ENCODE data around the gene TXNDC5.
"Not testable (repeated sequence)": the region's sequence is repeated elsewhere in the genome, so short reads cannot be mapped to it uniquely, and the experiment has no call there.

Gene TXNDC5

DNA sequence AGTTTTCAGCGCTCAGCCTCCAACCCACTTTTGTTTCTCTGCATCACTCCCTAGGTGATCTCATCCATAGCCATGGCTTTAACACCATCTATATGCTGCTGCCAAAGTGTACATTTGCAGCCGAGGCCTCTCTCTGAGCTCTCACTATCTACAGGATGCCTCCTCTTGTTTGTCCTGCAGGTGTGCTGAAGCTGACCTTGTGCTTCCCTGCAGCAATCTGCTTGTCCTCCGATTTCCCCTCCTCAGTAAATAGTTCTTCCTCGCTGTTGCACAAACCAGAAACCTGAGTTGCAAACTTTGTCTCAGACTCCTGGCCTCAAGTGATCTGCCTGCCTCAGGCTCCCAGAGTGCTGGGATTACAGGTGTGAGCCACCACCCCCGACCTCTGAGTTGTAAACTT lies 3.7 kb upstream of the TXNDC5 start:
- DNase-seq (ENCODE audit: low read depth) = no peak

DNA sequence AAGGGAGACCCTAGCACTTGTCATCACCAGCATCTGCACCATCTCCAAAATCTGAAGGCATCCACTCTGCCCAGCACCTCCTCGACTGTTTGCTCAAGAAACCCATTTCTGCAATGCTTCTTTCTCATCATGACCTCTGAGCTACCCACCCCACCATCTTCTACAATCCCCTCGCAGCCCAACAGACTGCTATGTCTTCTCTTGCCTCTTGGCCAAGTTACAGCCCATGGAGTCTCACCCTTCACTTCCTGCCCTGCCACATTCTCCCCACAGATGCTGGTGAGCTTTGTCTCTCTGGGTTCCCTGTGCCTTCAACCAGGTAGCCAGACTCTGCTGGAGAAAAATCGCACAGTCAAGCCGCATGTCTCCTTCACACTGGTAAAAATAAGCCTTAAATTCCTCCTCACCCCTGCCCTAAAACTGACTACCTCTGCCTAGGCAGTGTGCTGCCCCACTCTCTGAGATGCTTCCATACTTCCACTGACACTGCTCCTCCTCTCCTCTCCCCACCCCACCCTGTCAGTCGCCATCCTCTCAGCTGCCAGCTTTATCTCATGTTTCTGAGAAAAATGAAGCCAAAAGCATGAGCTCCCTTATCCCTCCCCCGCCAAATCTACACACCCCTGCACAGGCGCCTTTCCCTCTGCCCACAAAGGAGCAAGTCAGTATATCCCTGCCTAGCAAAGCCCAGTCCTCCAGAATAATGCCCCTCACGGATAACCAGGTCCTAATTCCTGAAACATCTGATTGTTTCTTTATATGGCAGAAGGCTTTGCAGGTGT lies 2.3 kb upstream of the TXNDC5 start:
- DNase-seq (ENCODE audit: low read depth) = no peak

DNA sequence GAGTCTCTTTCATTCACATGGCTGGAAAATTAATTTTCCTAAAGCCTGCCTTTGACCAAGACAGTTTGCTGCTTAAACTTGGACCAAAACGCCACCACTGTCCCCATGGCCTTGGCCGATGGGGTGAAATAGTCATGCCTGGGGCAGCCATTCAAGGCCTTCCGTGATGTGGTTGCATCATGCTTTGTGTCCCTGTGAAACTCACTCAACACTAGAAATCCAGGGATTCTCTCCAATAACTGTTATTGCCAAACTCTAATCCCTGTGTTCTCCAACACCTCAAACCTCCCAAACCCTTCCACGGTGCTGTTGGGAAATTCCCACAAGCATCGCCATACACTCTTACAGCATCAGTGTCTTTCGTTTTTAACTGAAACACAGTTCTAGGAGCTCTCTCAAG lies 1.4 kb upstream of the TXNDC5 start:
- no peak for DNase-seq (ENCODE audit: low read depth)

DNA sequence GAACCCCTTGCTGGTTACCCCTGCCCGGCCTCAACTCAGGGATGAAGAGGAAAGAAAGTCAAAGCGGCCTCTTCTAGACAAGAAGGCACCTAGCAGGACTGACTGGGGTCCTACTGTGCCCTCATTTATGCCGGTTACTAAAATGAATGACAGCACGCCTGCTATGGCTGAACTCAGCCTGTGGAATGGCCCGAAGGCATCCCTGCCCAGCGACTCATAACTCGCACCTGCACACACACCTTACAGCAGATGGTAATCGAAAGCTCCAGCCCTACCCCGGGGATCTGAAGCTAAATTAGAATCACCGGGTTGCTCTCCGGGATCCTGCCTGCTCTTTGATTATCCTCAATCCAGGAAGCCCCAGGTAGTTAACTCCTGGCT lies 747 bp upstream of the TXNDC5 start:
- no peak for DNase-seq (ENCODE audit: low read depth)

DNA sequence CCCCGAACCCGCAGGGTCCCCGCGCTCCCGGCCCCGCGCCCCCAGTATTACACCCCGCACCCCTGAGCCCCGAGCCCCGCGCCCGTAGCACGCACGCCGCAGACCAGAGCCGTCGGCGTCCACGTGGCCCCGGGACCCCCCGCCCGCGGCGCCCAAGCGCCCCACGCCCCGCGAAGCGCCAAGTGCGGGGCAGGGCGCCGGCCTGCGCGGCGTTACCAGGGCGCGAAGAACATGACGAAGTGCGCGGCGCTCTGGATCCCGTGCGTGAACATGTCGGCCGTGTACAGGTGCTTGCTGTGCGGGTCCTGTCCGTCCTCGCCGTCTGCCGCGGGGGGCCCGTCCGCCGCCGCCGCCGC lies 312 bp downstream of the TXNDC5 start:
- no peak for DNase-seq (ENCODE audit: low read depth)

DNA sequence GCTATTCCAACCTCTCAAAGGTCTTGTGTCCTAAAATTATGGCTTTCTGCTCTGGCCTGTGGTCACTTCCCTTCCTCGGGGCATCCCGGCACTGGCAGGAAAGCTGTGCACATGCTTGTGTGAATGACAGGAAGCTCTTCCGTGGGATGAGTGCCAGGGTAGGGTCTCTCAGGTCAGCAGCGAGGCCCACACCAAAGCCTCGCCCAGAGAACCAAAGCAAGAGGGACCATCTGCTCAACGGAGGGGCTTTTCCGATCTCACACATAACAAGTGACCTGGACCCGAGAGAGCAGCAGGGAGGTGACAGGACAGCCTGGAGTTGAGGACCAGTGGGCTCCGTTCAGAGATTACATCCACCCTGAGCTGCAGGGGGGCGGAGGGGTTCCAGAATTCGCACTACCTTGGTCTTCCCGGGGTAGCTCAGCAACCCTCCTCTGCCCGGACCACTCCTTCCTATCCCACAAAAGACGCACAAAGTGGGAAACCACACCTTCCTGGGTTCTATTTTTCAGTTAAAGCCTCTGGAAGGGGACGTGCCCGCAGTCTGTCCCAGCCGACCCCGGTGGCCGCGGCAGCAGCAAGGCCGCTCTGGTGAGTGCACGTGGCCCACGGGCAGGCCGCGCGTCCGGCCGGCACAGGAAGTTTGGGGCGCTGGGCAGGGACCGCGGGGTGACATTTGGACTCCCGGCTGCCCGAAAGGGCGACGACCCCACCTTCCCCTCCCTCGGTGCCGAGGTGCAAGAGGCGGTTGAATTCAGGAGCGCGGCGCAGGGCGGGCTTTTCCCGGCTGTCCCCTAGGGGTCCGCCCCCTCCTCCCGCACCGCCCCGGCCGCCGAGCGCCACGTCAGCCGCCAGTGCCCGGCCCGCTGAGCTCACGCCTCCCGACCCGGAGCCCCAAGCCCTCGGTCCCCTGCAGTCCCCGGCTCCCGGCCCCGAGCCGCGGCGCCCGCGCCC lies 988 bp downstream of the TXNDC5 start:
- DNase-seq (ENCODE audit: low read depth) = peak; percentile 11

DNA sequence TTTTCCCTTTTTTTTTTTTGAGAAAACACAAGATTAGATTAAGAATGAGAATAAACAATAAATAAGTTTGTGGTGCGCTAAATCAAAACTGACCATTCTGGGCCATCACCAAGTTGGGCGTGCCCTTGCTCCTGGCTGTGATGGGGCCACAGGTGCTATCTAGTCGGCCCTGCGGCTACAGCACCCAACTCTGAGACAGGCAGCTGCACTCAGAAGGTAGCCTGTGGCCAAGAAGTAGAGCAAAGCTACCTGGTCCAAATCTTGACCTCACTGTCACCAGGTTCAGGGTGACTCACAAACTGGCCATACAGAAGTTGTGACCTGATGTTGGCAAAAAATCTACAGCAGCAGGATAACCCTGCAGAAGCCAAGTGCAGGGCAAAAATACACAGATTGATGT lies 3.4 kb downstream of the TXNDC5 start:
- DNase-seq (ENCODE audit: low read depth) = no peak

DNA sequence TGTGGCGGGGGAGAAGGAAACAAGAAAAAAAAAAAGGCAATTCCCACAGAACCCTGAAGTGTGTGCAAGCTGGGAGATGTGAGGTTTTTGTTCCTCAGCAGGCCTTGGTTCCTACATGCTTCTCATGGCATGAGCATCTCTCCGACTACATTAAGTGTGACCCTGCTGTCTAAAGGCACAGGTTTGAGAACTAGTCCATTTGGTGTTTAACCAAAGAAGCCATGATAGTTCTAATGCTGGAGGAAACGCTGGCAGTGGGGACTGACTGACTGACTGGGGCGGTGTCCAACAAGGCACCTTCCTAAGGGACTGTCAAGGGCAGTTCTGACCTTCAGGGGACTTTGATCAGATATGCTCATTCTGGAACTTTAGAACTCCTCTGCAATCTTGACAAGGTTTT lies 3.8 kb downstream of the TXNDC5 start:
- no peak for DNase-seq (ENCODE audit: low read depth)

DNA sequence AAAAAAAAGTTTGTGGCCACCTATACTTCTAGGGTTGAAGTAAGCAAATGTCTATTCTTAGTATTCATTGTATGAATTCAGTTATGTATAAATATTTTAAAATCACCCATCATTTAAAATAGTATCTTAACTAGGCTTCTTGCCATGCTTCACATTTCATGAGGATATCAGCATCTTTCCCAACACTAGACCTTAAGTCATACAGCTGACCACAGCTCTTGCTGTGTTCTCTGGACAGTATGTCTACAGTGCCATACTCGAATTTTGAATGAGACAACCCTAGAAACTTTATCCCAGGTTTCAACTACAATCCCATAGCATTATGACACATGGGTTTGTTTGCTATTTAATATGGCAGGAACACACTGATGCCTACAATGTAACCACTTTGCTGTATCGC lies 5.2 kb downstream of the TXNDC5 start:
- DNase-seq (ENCODE audit: low read depth) = no peak

DNA sequence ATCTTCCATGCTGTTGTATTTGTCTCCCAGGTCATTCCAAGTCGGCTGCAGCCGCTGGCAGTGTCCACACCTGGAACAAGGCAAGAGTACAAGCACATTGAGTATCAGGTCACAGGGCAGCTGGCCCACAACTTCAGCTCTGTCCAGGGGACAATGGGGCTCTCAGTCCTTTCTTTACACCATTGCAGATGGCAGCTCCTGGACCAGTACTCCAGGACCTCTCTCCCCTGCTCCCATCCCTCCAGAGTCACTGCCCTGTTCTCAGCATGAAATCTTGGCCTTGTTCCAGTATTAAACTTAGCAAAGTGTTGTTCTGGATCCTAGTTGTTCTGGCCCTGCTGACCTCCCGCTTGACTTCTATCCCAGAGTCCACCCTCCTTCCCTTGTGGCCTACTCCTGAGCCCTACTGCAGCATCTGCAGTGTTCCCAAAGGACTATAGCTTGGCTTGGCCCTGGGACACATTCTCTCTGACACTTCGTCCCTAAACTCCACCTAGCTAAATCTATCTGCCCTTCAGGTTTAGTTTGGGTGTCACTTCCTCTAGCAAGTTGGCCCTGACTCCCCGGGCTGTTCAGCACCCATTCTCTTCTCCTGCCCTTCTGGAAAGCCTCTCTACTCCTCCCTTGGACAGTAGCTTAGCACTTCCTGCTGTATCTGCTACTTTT lies 5.8 kb downstream of the TXNDC5 start:
- DNase-seq (ENCODE audit: low read depth) = no peak

DNA sequence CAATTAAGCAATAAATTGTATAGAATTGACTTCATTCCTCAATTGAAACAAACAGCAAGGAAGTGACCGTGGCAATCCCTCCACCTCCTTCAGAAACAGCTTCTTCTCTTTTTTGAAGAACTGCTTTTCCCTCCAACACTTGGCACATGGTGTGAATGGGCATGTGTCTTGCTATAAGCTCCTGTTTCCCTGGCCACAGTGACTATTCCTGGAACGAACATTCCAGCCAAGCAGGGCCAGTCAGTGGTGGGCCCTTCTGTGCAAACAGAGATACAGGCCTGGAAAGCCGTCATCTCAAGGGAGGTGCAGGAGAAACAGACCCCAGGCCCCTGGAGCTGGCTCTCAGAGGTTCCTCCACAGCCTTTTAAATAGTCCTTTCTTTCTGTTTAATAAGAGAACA lies 6.9 kb downstream of the TXNDC5 start:
- no peak for DNase-seq (ENCODE audit: low read depth)

DNA sequence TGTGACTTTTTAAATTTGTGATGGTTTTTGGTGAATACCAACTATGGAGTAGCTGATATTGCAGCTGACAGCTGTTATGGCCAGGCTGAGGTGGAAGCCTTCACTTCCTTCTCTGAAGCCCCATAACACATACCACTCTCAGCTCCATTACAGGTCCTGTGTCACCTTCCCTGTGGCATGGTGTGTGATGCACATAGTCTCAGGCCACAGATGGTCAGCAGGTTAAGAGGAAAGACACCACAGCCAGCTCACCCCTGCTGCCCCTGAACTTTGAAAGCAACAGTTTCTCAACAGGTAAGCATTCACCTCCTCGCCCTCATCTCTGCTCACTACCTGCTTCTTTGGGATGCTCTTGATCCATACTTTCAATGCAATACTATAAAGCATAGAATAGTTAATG lies 7.7 kb downstream of the TXNDC5 start:
- DNase-seq (ENCODE audit: low read depth) = no peak

DNA sequence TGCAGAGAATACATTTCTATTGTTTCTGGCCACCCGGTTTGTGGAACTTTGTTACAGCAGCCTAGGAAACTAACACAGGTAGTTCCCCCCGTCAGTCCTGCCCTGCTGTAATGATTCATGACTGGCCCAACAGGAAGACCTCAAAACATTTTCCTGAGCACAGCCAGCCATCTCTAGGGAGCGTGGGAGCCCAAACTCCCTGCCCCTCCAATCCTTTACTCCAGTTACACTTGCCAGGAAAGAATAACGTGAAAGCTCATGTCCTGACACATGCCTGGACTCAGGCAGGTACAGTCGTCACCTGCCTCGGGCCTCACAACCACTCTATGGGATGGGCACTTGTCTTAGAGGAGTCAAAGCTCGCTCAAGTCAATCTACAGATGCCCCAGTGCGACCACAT lies 8.4 kb downstream of the TXNDC5 start:
- DNase-seq (ENCODE audit: low read depth) = no peak

DNA sequence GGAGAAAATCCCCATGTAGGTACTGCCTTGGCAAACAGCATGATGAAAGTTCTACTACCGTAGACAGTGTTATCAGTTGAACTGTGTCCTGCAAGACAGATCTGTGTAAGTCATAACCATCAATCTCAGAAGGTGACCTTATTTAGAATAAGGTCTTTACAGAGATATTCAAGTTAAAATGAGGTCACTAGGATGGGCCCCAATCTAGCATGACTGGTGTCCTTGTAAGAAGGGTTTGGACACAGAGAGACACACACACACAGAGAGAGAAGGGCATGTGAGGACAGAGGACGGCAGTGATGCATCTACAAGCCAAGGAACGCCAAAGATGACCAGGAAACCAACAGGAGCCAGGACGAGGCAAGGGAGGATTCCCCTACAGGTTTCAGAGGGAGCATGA lies 8.8 kb downstream of the TXNDC5 start:
- DNase-seq (ENCODE audit: low read depth) = no peak

DNA sequence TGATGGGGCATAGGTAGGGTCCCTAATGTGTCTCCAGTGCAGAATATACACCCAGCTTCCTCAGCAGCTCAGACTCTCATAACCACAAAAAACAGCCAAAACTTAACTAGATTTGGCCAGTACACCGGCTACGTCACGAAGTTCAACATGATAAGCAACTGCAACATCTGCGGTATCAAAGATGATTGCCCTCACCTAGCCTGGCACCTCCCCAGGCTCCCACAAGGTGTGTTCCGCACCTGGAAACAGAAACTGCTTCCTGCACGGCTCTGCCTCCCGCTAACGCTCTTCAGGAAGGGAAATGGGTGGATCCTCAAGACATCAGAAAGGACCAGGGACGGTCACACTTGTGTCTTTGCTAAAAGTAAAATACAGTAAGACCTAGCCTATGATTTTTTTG lies 9.5 kb downstream of the TXNDC5 start:
- no peak for DNase-seq (ENCODE audit: low read depth)

DNA sequence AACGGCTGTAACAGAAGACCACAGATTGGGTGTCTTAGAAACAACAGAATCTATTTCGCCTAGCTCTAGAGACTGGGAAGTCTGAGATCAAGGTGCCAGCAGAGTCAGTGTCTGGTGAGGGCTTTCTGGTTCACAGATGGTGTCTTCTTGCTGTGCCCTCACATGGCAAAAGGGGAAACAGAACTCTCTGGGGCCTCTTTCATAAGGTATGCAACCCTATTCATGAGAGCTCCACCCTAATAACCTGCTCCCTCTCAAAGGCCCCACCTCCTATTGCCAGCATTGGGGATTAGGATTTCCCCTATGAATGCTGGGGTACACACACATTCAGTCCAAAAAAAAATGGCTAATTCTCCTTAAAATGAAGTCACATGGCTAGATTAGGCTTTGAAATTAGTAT lies 10.0 kb downstream of the TXNDC5 start:
- DNase-seq (ENCODE audit: low read depth) = no peak

DNA sequence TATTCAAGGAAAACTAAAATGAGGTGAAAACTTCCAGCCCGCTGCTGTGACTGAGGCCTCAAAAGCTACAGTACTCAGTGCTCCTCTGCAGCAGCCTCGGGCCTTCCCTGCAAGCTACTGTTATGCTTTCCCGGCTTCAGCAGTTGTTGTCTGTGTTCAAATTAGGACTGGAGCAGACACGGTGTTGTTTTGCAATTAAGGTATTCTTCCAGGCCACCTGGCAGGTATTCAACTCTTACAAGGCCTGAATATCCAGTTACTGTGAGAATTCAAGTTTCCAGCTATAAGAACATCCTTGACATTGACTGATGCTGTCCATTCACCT lies 10.7 kb downstream of the TXNDC5 start:
- DNase-seq (ENCODE audit: low read depth) = no peak

DNA sequence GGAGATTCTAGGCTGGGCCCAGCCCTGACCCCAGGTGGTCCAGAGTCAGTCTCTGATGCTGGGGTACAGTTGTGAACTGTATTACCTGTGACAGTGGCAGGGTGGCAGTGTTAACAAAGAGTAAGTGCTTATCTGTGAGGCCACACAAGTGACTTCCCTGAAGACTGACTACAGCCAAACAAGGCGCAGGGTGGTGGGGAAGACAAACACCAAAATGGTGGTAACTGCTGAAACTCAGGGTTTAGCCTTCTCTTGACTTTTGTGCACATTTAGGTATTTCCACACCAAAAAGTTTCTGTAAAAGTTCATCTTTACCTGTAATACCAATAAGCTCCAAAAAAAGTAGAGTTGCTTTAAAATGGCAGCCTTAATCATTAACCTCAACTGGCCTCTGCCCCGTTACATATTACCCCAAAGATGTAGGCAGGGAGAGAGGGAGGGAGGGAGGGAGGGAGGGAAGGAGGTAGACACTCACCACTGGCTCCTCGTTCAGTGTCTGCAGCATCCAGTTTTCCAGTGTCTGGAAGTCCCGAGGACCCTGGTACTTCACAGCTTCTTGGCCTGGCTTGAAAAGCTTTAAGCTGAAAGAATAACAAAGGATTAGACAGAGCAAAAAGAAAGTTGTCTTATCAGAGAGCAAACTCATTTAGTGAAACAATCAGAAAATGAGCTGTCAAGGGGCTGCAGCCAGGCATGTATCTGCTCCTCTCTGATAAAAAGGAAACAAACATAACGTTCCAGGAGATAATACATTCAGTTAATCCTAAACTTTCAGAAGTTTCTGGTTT lies 11.3 kb downstream of the TXNDC5 start:
- DNase-seq (ENCODE audit: low read depth) = no peak

DNA sequence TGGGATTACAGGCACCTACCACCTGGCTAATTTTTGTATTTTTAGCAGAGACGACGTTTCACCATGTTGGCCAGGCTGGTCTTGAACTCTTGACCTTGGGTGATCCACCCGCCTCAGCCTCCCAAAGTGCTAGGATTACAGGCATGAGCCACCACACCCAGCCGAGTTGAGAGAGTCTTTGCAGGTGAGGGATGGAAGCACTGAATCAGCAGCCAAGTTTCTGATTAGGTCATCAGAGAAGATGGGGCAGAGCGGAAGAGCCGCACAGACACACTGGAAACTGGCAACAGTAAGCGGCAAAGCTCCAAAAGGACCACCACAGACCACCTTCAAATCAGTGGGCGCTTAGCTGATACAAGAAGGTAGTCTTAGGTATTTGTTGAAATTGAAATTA lies 12.4 kb downstream of the TXNDC5 start:
- DNase-seq (ENCODE audit: low read depth) = not testable (repeated sequence)

DNA sequence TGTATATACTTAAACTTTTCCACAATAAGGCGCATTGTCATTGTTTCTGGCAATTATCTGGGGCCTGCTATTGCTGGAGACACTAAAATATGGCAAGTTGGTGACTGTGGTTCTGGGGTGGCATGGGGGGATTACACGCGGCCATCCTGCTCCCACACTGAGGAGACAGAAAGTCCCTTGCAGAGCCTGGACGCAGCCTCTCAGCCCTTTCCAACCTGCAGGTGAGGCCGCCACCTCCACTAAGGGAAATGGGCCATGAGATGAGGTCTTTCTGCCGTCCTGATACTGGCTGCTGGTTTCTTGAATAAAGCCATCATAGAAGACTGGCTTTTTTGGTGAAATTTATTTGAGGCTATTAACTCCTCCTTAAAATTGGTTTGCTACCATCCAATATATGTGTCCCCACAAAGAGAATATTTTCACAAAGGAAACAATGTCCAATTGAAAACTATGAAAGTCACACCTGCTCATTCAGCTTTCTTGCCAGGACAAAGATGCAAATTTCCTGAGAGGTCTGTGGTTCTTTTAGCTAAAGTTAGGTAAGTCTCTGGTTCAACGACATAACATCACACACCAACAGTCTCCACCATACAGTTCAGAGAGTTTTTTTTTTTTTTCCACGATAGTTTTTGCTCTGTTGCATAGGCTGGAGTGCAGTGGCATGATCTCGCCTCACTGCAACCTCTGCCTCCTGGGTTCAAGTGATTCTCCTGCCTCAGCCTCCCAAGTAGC lies 13.0 kb downstream of the TXNDC5 start:
- no peak for DNase-seq (ENCODE audit: low read depth)

DNA sequence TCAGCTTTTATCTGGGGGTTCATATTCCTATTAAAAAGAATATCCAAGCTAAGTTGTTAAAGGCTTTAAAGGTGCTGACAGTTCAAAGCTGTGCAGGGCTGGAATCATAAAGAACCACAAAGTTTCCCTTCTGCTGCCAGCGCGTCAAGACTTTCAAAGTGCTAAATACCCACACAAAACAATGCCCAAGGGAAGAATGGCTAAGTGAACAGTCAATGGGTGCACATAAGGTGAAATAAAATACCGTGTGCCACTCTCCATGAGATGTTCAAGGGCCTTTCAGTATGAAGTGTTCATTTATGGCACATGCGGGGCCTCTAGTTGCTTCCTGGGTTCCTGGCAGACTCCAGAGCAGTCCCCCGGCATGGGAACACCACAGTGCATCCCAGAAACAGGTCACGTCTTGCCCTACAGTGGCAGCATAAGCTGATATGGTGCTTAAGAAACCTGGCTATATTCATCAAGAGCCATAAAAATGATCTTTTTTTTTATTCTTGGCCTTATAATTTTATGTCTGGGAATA lies 14.1 kb downstream of the TXNDC5 start:
- DNase-seq (ENCODE audit: low read depth) = no peak

DNA sequence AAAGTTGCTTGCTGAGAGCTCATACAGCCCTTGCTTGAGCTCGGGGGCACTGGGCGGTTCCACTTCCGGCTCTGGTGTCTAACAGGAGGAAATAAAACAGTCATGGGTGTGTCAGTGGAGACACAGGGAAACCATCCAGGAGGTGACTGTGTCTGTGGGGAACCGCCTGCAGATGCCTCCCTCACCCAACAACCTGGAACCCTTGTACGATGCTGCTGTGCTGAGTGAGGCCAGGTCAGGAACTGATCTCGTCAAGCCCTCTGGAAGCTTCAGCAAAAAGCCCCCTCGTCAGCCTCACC lies 15.5 kb downstream of the TXNDC5 start:
- DNase-seq (ENCODE audit: low read depth) = no peak
